GM10266 (cell line): ENCODE measurements around the gene ALX4.

Experiments used
- DNase-seq: peaks from one replicate; pipeline ENCODE4 v3.0.0; 2012; ENCODE audit errors: extremely low spot score
- TF ChIP-seq, protein P1 (sequence below): IDR thresholded peaks from 2 replicates; pipeline ENCODE4 v1.5.1; 2012; ENCODE audit warnings: mild to moderate bottlenecking, low read depth; ENCODE audit not compliant: control insufficient read depth, insufficient read depth; ENCODE audit errors: missing control alignments

Gene ALX4

DNA sequence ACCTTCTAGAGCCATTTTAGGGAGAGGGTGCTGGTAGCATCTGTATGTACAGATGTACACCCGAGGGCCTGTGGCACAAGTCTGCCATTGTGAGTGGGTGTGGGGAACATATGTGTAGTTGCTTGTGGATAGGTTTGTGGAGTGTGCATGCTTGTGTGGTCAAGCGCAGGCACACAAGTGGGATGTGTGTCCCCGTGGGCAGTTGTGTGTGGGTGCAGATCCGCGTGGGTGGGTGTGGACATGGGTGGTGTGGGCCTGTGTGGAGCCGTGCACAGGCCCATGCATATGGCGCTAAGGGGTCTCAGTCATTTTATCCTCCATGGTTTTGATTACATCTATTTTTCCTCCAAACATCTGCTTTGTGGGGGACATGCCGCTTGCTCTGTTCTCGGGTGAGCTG, 28.8 kb downstream of the ALX4 start:
- TF ChIP-seq, protein P1, sequence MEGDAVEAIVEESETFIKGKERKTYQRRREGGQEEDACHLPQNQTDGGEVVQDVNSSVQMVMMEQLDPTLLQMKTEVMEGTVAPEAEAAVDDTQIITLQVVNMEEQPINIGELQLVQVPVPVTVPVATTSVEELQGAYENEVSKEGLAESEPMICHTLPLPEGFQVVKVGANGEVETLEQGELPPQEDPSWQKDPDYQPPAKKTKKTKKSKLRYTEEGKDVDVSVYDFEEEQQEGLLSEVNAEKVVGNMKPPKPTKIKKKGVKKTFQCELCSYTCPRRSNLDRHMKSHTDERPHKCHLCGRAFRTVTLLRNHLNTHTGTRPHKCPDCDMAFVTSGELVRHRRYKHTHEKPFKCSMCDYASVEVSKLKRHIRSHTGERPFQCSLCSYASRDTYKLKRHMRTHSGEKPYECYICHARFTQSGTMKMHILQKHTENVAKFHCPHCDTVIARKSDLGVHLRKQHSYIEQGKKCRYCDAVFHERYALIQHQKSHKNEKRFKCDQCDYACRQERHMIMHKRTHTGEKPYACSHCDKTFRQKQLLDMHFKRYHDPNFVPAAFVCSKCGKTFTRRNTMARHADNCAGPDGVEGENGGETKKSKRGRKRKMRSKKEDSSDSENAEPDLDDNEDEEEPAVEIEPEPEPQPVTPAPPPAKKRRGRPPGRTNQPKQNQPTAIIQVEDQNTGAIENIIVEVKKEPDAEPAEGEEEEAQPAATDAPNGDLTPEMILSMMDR, result no peak
- DNase-seq, result no peak

DNA sequence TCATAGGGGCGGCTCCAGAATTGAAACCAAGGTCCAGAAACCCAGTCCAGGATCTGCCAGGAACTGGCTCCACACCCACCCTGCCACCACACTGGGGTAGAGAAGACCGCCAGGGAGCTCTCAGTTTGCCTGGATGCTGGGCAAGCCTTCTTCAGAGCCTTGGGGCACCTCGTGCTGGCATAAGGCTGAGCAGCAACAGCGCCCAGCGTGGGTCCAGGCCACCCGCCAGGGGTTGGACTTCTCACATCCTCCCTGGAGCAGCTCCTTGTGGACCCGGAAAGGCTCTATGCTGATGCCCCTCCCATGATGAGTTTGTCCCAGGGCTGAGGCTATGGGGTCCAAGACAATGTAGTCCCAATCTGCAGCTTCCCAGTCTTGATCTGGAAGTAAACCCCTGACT, 29.7 kb downstream of the ALX4 start:
- DNase-seq, result no peak

DNA sequence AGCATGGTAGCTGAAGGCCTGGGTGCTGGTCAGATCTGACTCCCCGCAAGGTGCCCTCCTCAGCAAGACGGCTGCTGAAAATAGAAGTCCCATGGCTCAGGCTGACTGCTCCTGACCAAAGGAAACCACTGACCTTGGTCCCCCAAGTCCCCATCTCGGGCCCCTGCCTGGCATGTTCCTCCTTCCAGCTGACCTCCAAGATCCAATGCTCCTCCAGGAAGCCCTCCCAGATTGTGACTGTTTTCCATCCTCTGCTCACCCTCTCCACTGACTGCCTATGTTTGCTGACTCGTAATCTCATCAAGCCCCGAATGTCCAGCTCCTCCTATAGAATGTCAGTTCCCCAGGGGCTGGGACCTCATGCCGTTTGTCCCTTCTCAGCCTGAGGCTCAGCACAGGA, 30.5 kb downstream of the ALX4 start:
- no peak for DNase-seq

More for the DNA sequence above, 29.7 kb downstream of the ALX4 start:
- TF ChIP-seq, protein P1, result no peak

DNA sequence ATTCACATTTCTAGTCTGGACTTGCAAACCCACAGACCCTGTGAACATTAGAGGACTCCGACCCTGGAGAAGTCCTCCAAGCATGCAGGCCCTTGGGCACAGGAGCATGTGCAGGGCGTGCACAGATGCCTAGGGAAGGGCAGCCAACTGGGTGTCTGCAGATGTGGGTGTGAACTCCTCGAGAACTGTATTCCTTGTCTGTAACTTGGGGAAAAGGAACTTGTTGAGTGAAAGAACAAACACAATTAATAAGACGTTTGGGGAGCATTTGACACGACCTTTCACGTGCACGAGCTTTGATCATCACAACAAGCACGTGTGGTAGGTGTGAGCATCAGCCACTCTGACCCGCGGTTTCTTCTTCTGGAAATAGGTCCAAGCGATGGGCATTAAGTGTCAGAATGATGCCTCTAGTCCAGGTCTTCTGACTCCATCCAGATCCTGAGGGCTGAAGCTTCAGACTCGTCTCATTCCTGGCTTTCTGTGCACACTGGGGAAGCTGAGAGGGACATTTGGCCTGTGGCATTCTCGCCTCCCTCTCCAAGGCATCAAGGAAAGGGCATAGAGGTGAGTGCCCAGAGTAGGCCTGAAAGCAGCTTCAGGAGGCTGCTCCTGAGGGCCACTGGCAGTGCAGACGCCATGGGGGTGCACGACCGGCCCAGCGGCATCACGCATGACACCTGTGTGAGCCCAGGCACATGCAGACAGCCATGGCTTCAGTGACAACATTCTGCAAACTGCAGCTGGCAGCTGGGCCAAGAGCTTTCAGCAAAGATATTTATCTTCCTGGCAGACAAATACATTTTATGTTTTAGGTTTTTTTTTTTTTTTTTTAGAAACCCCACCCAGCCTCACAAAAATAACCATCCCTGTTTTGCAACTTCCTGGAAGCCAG, 32.5 kb downstream of the ALX4 start:
- DNase-seq, result no peak
- TF ChIP-seq, protein P1, result no peak

More for the DNA sequence above, 30.5 kb downstream of the ALX4 start:
- TF ChIP-seq, protein P1, result no peak

DNA sequence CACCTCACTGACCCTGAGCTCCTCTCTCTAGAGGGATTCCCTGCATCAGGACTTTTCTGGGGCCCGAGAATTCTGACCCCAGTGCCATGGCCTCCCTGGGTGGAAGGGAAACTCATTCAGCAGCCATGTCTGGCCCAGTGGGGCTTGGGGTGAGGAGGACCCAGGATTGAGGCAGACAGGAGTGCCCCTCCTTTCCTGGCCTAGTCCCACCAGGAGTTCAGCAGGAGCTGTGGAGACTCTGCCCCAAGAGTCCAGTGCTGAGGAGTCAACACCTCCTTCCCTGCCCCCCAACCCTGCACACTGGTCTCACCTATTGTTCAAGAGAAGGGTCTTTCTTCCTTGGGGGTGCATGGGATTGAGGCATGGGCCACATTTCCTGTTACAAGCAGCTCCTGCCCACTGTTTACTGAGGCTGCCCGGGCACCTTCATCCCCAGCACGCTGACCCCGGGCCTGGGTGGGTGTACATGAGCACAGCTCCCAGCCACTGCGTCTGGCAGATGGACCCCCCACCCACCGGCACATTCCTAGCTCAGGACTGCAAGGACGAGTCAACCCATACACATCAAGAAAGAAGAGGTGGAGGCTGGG, 33.9 kb downstream of the ALX4 start:
- no peak for DNase-seq
- TF ChIP-seq, protein P1, result no peak

DNA sequence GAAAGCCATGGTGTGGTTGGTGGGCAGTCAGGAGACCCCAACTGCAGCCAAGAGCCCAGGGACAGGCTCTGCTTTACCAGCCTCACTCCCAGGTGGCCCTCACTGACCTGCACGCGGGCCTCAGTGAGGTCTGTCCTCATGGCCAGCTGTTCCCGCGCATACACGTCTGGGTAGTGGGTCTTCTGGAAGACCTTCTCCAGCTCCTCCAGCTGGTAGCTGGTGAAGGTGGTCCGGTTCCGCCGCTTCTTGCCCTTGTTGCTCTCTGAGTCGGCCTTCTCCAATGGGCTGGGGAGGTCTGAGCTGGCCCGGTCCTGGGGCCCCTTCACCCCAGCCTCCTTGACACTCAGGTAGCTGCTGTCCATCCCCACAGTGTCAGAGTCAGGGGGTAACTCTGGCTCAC, 34.7 kb downstream of the ALX4 start:
- DNase-seq, result no peak
- TF ChIP-seq, protein P1, result no peak

DNA sequence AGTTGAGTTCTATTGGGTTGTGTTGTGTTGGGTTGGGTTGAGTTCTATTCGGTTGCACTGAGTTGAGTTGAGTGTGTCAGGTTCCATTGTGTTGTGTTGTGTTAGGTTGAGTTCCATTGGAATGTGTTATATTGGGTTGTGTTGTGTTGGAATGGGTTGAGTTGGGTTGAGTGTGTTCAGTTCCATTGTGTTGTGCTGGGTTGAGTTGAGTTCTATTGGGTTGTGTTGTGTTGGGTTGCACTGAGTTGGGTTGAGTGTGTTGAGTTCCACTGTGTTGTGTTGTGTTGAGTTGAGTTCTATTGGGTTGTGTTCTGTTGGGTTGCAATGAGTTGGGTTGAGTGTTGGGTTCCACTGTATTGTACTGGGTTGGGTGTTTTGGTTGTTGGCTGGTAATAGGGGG, 35.5 kb downstream of the ALX4 start:
- TF ChIP-seq, protein P1, result no peak
- no peak for DNase-seq
